Upper lobe of left lung (tissue), 4 donors: ENCODE results near the gene APOB.

Source experiments
- EP300 ChIP-seq, 4 donors: sonication (generic); formaldehyde crosslinking; IDR thresholded peaks; one replicate each; pipeline ENCODE4 v1.5.1; 2017; ENCODE audit warnings: antibody characterized with exemption in 4 of 4, control low read depth in 2 of 4
- POLR2A ChIP-seq, 4 donors: fragments of 450-650 bp; IDR thresholded peaks; one replicate each; pipeline ENCODE4 v1.5.1; 2016 to 2017; ENCODE audit warnings: antibody characterized with exemption in 4 of 4, mild to moderate bottlenecking in 2 of 4
- POLR2AphosphoS5 ChIP-seq, 2 donors: sonication (generic); formaldehyde crosslinking; IDR thresholded peaks; one replicate each; pipeline ENCODE4 v1.5.1; 2017; ENCODE audit warnings: antibody characterized with exemption in 2 of 2
- TF ChIP-seq, protein P1 (sequence below), 6 experiments: fragments of 450-650 bp in 4 of 6; fragments of 200-600 bp in 2 of 6; sonication (generic) in 2 of 6; IDR thresholded peaks; one replicate each; pipeline ENCODE4 v1.5.1; 2016 to 2019; ENCODE audit warnings: antibody characterized with exemption in 6 of 6

DNA sequence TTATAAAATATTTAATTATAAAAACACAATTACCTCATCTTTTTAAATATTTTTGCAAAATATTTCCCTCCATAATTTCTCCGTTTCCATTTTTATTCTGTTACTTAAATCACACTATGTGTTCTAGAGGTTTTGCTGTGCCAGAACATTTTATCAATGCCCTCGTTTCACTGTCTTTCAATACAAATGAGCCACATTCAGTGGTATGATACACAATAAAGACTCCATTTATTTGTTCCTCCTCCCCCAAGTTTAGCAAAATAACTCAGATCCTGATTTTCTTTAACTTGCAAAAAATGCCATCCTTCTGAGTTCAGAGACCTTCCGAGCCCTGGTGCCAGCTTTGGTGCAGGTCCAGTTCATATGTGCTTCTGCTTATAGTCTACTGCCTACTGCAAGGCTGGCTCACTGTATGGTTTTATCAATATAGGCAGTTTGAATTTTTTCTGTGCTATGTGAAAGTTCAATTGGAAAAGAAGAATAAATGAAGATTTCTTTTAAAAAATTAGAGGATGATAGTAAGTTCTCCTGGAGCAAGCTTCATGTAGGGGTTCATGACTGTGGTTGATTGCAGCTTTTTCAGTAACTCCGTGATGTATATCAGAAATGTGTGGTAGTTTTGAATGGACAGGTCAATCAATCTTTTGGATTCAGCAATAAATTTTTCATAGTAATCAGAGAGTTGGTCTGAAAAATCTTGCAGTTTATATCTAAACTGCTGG, 42.5 kb downstream of the APOB start:
- TF ChIP-seq, protein P1, sequence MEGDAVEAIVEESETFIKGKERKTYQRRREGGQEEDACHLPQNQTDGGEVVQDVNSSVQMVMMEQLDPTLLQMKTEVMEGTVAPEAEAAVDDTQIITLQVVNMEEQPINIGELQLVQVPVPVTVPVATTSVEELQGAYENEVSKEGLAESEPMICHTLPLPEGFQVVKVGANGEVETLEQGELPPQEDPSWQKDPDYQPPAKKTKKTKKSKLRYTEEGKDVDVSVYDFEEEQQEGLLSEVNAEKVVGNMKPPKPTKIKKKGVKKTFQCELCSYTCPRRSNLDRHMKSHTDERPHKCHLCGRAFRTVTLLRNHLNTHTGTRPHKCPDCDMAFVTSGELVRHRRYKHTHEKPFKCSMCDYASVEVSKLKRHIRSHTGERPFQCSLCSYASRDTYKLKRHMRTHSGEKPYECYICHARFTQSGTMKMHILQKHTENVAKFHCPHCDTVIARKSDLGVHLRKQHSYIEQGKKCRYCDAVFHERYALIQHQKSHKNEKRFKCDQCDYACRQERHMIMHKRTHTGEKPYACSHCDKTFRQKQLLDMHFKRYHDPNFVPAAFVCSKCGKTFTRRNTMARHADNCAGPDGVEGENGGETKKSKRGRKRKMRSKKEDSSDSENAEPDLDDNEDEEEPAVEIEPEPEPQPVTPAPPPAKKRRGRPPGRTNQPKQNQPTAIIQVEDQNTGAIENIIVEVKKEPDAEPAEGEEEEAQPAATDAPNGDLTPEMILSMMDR (IDR thresholded peaks at IDR 0.05): no peak
- TF ChIP-seq POLR2A (IDR thresholded peaks at IDR 0.05) (no peak), POLR2AphosphoS5 (IDR thresholded peaks at IDR 0.05) (no peak), EP300 (IDR thresholded peaks at IDR 0.05) (no peak)
